Measurements from ENCODE around the gene PPP4R2.

The PPP4R2 gene

DNA sequence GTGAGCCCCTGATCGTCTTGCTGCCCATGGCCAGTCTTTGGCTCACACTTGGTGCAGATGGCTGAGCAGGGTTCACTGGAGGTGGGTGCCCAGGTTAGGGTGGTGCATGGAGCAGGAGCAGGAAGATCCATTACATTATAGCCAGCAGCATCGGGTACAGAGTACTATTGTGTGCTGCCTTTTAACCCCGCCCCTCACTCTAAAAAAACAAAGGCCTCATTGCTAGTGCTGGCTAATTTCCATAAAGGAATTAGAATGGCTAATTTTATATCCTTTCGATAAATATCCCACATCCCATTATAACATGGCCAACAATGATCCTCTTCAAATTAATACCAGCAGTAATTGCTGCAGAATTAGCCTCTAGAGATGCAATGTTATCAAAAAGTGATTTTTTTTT, 45.8 kb upstream of the PPP4R2 start:
- H3K9me3 ChIP-seq (ENCODE audit: severe bottlenecking): no peaks in the 10 kb centered on the region
- H3K27me3 ChIP-seq (ENCODE audit: insufficient read depth, poor library complexity, severe bottlenecking): no peaks in the 10 kb centered on the region
- TF ChIP-seq, protein P1, sequence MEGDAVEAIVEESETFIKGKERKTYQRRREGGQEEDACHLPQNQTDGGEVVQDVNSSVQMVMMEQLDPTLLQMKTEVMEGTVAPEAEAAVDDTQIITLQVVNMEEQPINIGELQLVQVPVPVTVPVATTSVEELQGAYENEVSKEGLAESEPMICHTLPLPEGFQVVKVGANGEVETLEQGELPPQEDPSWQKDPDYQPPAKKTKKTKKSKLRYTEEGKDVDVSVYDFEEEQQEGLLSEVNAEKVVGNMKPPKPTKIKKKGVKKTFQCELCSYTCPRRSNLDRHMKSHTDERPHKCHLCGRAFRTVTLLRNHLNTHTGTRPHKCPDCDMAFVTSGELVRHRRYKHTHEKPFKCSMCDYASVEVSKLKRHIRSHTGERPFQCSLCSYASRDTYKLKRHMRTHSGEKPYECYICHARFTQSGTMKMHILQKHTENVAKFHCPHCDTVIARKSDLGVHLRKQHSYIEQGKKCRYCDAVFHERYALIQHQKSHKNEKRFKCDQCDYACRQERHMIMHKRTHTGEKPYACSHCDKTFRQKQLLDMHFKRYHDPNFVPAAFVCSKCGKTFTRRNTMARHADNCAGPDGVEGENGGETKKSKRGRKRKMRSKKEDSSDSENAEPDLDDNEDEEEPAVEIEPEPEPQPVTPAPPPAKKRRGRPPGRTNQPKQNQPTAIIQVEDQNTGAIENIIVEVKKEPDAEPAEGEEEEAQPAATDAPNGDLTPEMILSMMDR (IDR thresholded peaks at IDR 0.05; ENCODE audit: poor library complexity, severe bottlenecking): no peak
- no peak for DNase-seq (ENCODE audit: low spot score)
- H3K4me1 ChIP-seq (ENCODE audit: insufficient read depth, poor library complexity, severe bottlenecking): no peaks in the 10 kb centered on the region
- no peak for ATAC-seq (ENCODE audit: low read depth)
- H3K27ac ChIP-seq (ENCODE audit: poor library complexity, severe bottlenecking): no peak overlapping the region
- no peaks in the 10 kb centered on the region for H3K36me3 ChIP-seq (ENCODE audit: low read depth)
- H3K4me3 ChIP-seq (ENCODE audit: severe bottlenecking): no peak overlapping the region

DNA sequence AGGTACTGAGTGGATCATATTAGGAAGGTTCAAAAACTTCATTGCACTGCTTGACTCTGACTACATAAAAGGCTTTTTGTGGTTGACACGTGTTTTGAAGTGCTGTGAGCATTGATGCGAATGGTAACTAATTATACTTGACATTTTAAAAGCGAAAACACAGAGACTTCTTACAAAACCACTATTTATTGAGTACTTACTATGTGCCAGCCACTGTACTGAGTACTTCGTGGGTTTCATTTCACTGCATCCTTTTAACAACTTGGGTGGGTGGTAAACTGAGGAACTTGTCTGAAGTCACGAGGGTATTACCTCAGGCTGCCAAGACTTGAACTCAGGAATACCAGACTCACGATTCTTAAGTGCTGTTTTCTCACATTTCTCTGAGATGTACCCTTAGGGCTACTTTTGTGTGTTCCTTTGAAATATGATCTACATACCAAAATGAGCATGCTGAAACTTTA, 45.3 kb upstream of the PPP4R2 start:
- ATAC-seq (ENCODE audit: low read depth) (no peak), DNase-seq (ENCODE audit: low spot score) (no peak)
- Histone ChIP-seq H3K36me3 (ENCODE audit: low read depth) (no peaks in the 10 kb centered on the region), H3K4me1 (ENCODE audit: insufficient read depth, poor library complexity, severe bottlenecking) (no peaks in the 10 kb centered on the region), H3K27ac (ENCODE audit: poor library complexity, severe bottlenecking) (no peak overlapping the region), H3K4me3 (ENCODE audit: severe bottlenecking) (no peak overlapping the region), H3K27me3 (ENCODE audit: insufficient read depth, poor library complexity, severe bottlenecking) (no peaks in the 10 kb centered on the region), H3K9me3 (ENCODE audit: severe bottlenecking) (no peaks in the 10 kb centered on the region)
- TF ChIP-seq, protein P1 (IDR thresholded peaks at IDR 0.05; ENCODE audit: poor library complexity, severe bottlenecking): no peak

DNA sequence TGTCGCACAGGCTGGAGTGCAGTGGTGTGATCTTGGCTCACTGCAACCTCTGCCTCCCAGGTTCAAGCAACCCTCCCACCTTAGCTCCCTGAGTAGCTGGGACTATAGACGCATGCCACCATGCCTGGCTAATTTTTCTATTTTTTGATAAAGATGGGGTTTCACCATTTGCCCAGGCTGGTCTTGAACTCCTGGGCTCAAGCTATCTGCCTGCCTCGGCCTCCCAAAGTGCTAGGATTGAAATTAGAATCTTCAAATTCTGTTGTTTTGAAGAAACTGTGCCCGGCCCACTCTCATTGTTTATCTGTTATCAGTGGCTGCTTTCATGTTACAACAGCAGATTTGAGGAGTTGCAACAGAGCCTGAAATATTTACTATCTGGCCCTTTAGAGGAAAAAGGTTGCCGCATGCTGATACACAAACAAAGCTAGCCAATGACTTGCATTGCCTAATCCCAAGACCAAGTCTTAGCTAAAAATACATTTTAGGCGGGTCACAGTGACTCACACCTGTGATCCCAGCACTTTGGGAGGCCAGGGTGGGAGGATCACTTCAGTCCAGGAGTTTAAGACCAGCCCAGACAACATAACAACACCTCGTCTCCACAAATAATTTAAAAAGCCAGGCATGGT, 43.2 kb upstream of the PPP4R2 start:
- no peak for ATAC-seq (ENCODE audit: low read depth)

DNA sequence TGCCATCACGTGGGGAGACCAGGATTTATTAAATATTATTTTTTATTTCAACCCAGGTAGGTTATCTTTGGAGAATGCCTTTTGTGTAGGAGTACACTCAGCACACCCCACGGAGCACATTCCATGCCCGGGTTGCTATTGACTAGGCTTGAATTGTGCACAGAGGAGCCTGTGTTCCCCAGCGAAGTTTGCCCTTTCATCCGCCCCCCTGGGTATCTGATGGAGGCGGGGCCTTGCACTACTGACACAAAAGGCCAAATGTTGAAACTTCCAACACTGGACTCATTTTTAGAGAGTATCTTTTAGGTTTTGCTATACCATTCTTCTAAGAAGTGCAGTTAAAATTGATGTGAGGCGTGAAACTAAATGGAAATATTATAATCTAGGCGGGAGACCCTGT, 39.3 kb upstream of the PPP4R2 start:
- DNase-seq (ENCODE audit: low spot score) (no peak), ATAC-seq (ENCODE audit: low read depth) (no peak)
- Histone ChIP-seq H3K9me3 (ENCODE audit: severe bottlenecking) (no peaks in the 10 kb centered on the region), H3K27me3 (ENCODE audit: insufficient read depth, poor library complexity, severe bottlenecking) (no peaks in the 10 kb centered on the region), H3K4me1 (ENCODE audit: insufficient read depth, poor library complexity, severe bottlenecking) (no peaks in the 10 kb centered on the region), H3K27ac (ENCODE audit: poor library complexity, severe bottlenecking) (no peak overlapping the region), H3K36me3 (ENCODE audit: low read depth) (no peaks in the 10 kb centered on the region), H3K4me3 (ENCODE audit: severe bottlenecking) (no peak overlapping the region)
- TF ChIP-seq, protein P1 (IDR thresholded peaks at IDR 0.05; ENCODE audit: poor library complexity, severe bottlenecking): no peak

More for the DNA sequence above, 43.2 kb upstream of the PPP4R2 start:
- Histone ChIP-seq H3K27me3 (ENCODE audit: insufficient read depth, poor library complexity, severe bottlenecking) (no peaks in the 10 kb centered on the region), H3K4me3 (ENCODE audit: severe bottlenecking) (no peak overlapping the region), H3K27ac (ENCODE audit: poor library complexity, severe bottlenecking) (no peak overlapping the region), H3K36me3 (ENCODE audit: low read depth) (no peaks in the 10 kb centered on the region), H3K4me1 (ENCODE audit: insufficient read depth, poor library complexity, severe bottlenecking) (no peaks in the 10 kb centered on the region), H3K9me3 (ENCODE audit: severe bottlenecking) (no peaks in the 10 kb centered on the region)
- TF ChIP-seq, protein P1 (IDR thresholded peaks at IDR 0.05; ENCODE audit: poor library complexity, severe bottlenecking): no peak
- no peak for DNase-seq (ENCODE audit: low spot score)

DNA sequence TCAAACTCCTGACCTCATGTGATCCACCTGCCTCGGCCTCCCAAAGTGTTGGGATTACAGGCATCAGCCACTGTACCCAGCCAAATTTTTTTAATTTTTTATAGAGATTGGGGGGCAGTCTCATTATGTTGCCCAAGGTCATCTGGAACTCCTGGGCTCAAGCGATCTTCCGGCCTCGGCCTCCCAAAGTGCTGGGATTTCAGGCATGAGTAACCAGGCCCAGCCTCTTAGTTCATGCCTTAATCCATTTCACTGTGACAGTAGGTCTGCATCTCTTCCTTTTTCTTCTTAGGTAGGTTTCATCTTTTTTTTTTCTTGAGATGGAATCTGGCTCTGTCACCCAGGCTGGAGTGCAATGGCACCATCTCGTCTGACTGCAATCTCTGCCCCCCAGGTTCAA, 37.3 kb upstream of the PPP4R2 start:
- Histone ChIP-seq H3K27ac (ENCODE audit: poor library complexity, severe bottlenecking) (no peak overlapping the region), H3K4me3 (ENCODE audit: severe bottlenecking) (no peak overlapping the region), H3K4me1 (ENCODE audit: insufficient read depth, poor library complexity, severe bottlenecking) (no peaks in the 10 kb centered on the region), H3K9me3 (ENCODE audit: severe bottlenecking) (no peaks in the 10 kb centered on the region), H3K36me3 (ENCODE audit: low read depth) (no peaks in the 10 kb centered on the region), H3K27me3 (ENCODE audit: insufficient read depth, poor library complexity, severe bottlenecking) (no peaks in the 10 kb centered on the region)
- DNase-seq (ENCODE audit: low spot score) (no peak), ATAC-seq (ENCODE audit: low read depth) (no peak)
- TF ChIP-seq, protein P1 (IDR thresholded peaks at IDR 0.05; ENCODE audit: poor library complexity, severe bottlenecking): no peak
